ENCODE results near the gene LCLAT1.

Gene LCLAT1

DNA sequence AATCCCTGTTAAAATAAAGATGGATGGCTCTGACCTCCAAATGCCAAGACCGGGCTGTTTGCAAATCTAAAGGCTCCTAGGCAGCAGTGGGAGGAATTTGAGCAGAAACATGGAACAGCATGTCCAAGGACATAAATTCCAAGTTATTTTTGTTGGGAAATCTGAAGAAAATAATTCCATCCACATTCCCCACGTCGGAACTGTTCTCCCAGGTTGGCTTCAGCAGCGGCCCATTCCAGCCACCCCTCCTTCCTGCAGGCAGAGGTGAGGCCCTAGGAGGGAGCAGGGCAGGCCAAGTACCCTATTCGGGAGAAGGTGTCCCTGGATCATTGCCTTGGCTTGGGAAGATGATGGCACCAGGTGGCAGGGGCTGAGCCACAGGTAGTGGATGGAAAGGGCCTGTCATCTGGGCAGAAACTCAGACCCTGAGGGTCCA is 243.1 kb downstream of the LCLAT1 start:
- no peak overlapping the region for H3K4me3 ChIP-seq (ENCODE audit: low read length)
- no peaks in the 10 kb centered on the region for H3K36me3 ChIP-seq (ENCODE audit: control insufficient read depth, insufficient read depth, low read length)
- H3K4me1 ChIP-seq (ENCODE audit: control insufficient read depth, insufficient read depth, low read length), result no peaks in the 10 kb centered on the region
- no peak overlapping the region for H3K9ac ChIP-seq (ENCODE audit: low read length)
- H3K9me3 ChIP-seq (ENCODE audit: control insufficient read depth, low read length), result no peaks in the 10 kb centered on the region
- no peaks in the 10 kb centered on the region for H3K27me3 ChIP-seq (ENCODE audit: control insufficient read depth, insufficient read depth, low read length)

- no peaks in the 10 kb centered on the region for H3K36me3 ChIP-seq (ENCODE audit: control insufficient read depth, insufficient read depth, low read length)
- no peaks in the 10 kb centered on the region for H3K27me3 ChIP-seq (ENCODE audit: control insufficient read depth, insufficient read depth, low read length)
- no peak overlapping the region for H3K4me3 ChIP-seq (ENCODE audit: low read length)
- no peak overlapping the region for H3K9ac ChIP-seq (ENCODE audit: low read length)
- no peaks in the 10 kb centered on the region for H3K4me1 ChIP-seq (ENCODE audit: control insufficient read depth, insufficient read depth, low read length)
- no peaks in the 10 kb centered on the region for H3K9me3 ChIP-seq (ENCODE audit: control insufficient read depth, low read length)
These were observed 244.3 kb downstream of the LCLAT1 start for GRCh38 chr2:30691091-30691947.

- Histone ChIP-seq H3K36me3 (ENCODE audit: control insufficient read depth, insufficient read depth, low read length) (no peaks in the 10 kb centered on the region), H3K9ac (ENCODE audit: low read length) (no peak overlapping the region), H3K27me3 (ENCODE audit: control insufficient read depth, insufficient read depth, low read length) (no peaks in the 10 kb centered on the region), H3K4me3 (ENCODE audit: low read length) (no peak overlapping the region), H3K9me3 (ENCODE audit: control insufficient read depth, low read length) (no peaks in the 10 kb centered on the region), H3K4me1 (ENCODE audit: control insufficient read depth, insufficient read depth, low read length) (no peaks in the 10 kb centered on the region)
These were observed 245.1 kb downstream of the LCLAT1 start for GRCh38 chr2:30691948-30692828.

DNA sequence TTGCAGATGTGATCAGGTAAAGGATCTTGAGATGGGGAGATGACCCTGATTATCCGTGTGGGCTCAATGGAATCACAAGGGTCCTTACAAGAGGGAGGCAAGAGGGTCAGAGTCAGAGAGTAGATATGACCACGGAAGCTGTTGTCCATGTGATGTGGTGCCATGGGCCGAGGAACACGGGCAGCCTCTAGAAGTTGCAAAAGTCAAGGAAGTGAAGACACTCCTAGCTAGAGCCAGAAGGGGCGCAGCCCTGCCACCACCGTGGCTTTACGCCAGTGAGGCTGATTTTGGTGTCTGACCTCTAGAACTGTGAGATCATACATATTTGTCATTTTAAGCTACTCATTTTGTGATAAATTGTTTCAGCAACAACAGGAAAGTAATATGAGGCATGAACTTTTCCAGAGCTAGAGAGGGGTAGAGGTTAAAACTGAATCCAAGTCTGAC is 245.8 kb downstream of the LCLAT1 start:
- no peak overlapping the region for H3K9ac ChIP-seq (ENCODE audit: low read length)
- H3K27me3 ChIP-seq (ENCODE audit: control insufficient read depth, insufficient read depth, low read length), result no peaks in the 10 kb centered on the region
- H3K4me3 ChIP-seq (ENCODE audit: low read length), result no peak overlapping the region
- H3K4me1 ChIP-seq (ENCODE audit: control insufficient read depth, insufficient read depth, low read length), result no peaks in the 10 kb centered on the region
- no peaks in the 10 kb centered on the region for H3K36me3 ChIP-seq (ENCODE audit: control insufficient read depth, insufficient read depth, low read length)
- no peaks in the 10 kb centered on the region for H3K9me3 ChIP-seq (ENCODE audit: control insufficient read depth, low read length)
